Measurements from ENCODE around the gene AUTS2.
A peak's percentile ranks its signal among the peaks of the same experiment; 100 is the strongest.

AUTS2 gene

GRCh38 chr7:69722843-69723242, 124.6 kb downstream of the AUTS2 start:
- DNase-seq (ENCODE audit: low read depth in 2 of 2): no peak

- DNase-seq (ENCODE audit: low read depth in 2 of 2): no peak
Measured at GRCh38 chr7:69723663-69724062, 125.4 kb downstream of the AUTS2 start.

GRCh38 chr7:69728304-69728703, 130.0 kb downstream of the AUTS2 start:
- no peak for DNase-seq (ENCODE audit: low read depth in 2 of 2)

- no peak for DNase-seq (ENCODE audit: low read depth in 2 of 2)
Measured at GRCh38 chr7:69732203-69732602, 133.9 kb downstream of the AUTS2 start.

GRCh38 chr7:69735582-69735981, 137.3 kb downstream of the AUTS2 start:
- DNase-seq (ENCODE audit: low read depth in 2 of 2): no peak

GRCh38 chr7:69736126-69736810, 138.0 kb downstream of the AUTS2 start:
- DNase-seq (ENCODE audit: low read depth in 2 of 2): no peak

- no peak for DNase-seq (ENCODE audit: low read depth in 2 of 2)
Measured at GRCh38 chr7:69738396-69738951, 140.2 kb downstream of the AUTS2 start.

- peak; percentile 2 to 18 for DNase-seq (ENCODE audit: low read depth in 2 of 2)
Measured at GRCh38 chr7:69739190-69739589, 140.9 kb downstream of the AUTS2 start.

- no peak for DNase-seq (ENCODE audit: low read depth in 2 of 2)
Measured at GRCh38 chr7:69739931-69740431, 141.7 kb downstream of the AUTS2 start.

- no peak for DNase-seq (ENCODE audit: low read depth in 2 of 2)
Measured at GRCh38 chr7:69742237-69742636, 144.0 kb downstream of the AUTS2 start.

- no peak for DNase-seq (ENCODE audit: low read depth in 2 of 2)
Measured at GRCh38 chr7:69743436-69743835, 145.2 kb downstream of the AUTS2 start.

- no peak for DNase-seq (ENCODE audit: low read depth in 2 of 2)
Measured at GRCh38 chr7:69744026-69744425, 145.8 kb downstream of the AUTS2 start.

GRCh38 chr7:69746383-69746782, 148.1 kb downstream of the AUTS2 start:
- DNase-seq (ENCODE audit: low read depth in 2 of 2): no peak

- DNase-seq (ENCODE audit: low read depth in 2 of 2): no peak
Measured at GRCh38 chr7:69747144-69747543, 148.9 kb downstream of the AUTS2 start.

- DNase-seq (ENCODE audit: low read depth in 2 of 2): no peak
Measured at GRCh38 chr7:69748530-69748929, 150.3 kb downstream of the AUTS2 start.

GRCh38 chr7:69749372-69749979, 151.2 kb downstream of the AUTS2 start:
- DNase-seq (ENCODE audit: low read depth in 2 of 2): no peak

GRCh38 chr7:69749994-69750393, 151.7 kb downstream of the AUTS2 start:
- DNase-seq (ENCODE audit: low read depth in 2 of 2): no peak

- DNase-seq (ENCODE audit: low read depth in 2 of 2): no peak
Measured at GRCh38 chr7:69751026-69751425, 152.8 kb downstream of the AUTS2 start.

- no peak for DNase-seq (ENCODE audit: low read depth in 2 of 2)
Measured at GRCh38 chr7:69753981-69754380, 155.7 kb downstream of the AUTS2 start.

GRCh38 chr7:69754476-69754875, 156.2 kb downstream of the AUTS2 start:
- no peak for DNase-seq (ENCODE audit: low read depth in 2 of 2)

GRCh38 chr7:69756235-69756634, 158.0 kb downstream of the AUTS2 start:
- DNase-seq (ENCODE audit: low read depth in 2 of 2): no peak

- DNase-seq (ENCODE audit: low read depth in 2 of 2): no peak
Measured at GRCh38 chr7:69757528-69757927, 159.3 kb downstream of the AUTS2 start.

GRCh38 chr7:69757981-69758430, 159.7 kb downstream of the AUTS2 start:
- no peak for DNase-seq (ENCODE audit: low read depth in 2 of 2)
